Fibroblast of pulmonary artery (primary cell): Measurements from ENCODE around the gene BPGM.

Experiments used
- DNase-seq: peaks from one replicate; pipeline ENCODE4 v3.0.0-alpha.2; 2010; ENCODE audit warnings: low read depth
- H3K4me3 ChIP-seq: replicated peaks from 2 replicates; pipeline ENCODE4 v1.5.1; 2011; ENCODE audit warnings: low read depth, mild to moderate bottlenecking, control low read depth, low read length, moderate library complexity
- CTCF ChIP-seq: IDR thresholded peaks from 2 replicates; pipeline ENCODE4 v1.5.1; 2011; ENCODE audit warnings: mild to moderate bottlenecking, control low read depth, low read length, inconsistent platforms; ENCODE audit errors: missing control alignments

The BPGM gene

GRCh38 chr7:134706468-134706867, 59.8 kb downstream of the BPGM start:
- no peak for TF ChIP-seq CTCF
- no peak for DNase-seq

GRCh38 chr7:134707663-134708378, 61.2 kb downstream of the BPGM start:
- DNase-seq: no peak
- no peak for TF ChIP-seq CTCF
- H3K4me3 ChIP-seq: no peak overlapping the region

More at GRCh38 chr7:134706468-134706867, 59.8 kb downstream of the BPGM start:
- no peak overlapping the region for H3K4me3 ChIP-seq

GRCh38 chr7:134708692-134709091, 62.0 kb downstream of the BPGM start:
- DNase-seq: no peak
- no peak overlapping the region for H3K4me3 ChIP-seq
- TF ChIP-seq CTCF: no peak

GRCh38 chr7:134709197-134709596, 62.5 kb downstream of the BPGM start:
- no peak for TF ChIP-seq CTCF
- DNase-seq: no peak
- H3K4me3 ChIP-seq: no peak overlapping the region

GRCh38 chr7:134710511-134710853, 63.8 kb downstream of the BPGM start:
- no peak overlapping the region for H3K4me3 ChIP-seq
- no peak for DNase-seq
- no peak for TF ChIP-seq CTCF

GRCh38 chr7:134710854-134711624, 64.4 kb downstream of the BPGM start:
- no peak for TF ChIP-seq CTCF
- no peak for DNase-seq
- H3K4me3 ChIP-seq: no peak overlapping the region
